Fibroblast of lung (primary cell): ENCODE data around the gene COPS6. TPM values are rescaled to one million over a fixed set of nuclear protein-coding genes. Genes with fewer than 3 reads are reported as not detected.

Experiments
- DNase-seq, 2 donors: peaks; one replicate each; pipeline versions ENCODE4 v3.0.0 to v3.0.0-alpha.2; 2010; ENCODE audit warnings: low read depth in 2 of 2
- H2AFZ ChIP-seq: 2 replicates; pipeline ENCODE4 v1.5.1; 2012; ENCODE audit warnings: low read length, control low read depth, inconsistent platforms
- H3K27ac ChIP-seq: 2 replicates; pipeline ENCODE4 v1.5.1; 2011; ENCODE audit warnings: low read length, control low read depth; ENCODE audit not compliant: insufficient read depth
- H3K27me3 ChIP-seq: 2 replicates; pipeline ENCODE4 v1.5.1; 2011; ENCODE audit warnings: mild to moderate bottlenecking, low read length; ENCODE audit not compliant: control insufficient read depth, insufficient read depth
- H3K36me3 ChIP-seq: 2 replicates; pipeline ENCODE4 v1.5.1; 2011; ENCODE audit warnings: low read length; ENCODE audit not compliant: control insufficient read depth, insufficient read depth
- H3K4me1 ChIP-seq: 2 replicates; pipeline ENCODE4 v1.5.1; 2011; ENCODE audit warnings: low read length; ENCODE audit not compliant: control insufficient read depth, insufficient read depth; ENCODE audit errors: extremely low read depth
- H3K4me2 ChIP-seq: 2 replicates; pipeline ENCODE4 v1.5.1; 2011; ENCODE audit warnings: low read length, control low read depth; ENCODE audit not compliant: insufficient read depth; ENCODE audit errors: extremely low read depth
- H3K4me3 ChIP-seq, 4 experiments: fragments of 200-600 bp in 1 of 4; sonication (generic) in 1 of 4; replicated peaks in 1 of 4; 2 replicates each; pipeline ENCODE4 v1.5.1; 2011 to 2016; ENCODE audit warnings: low read length in 4 of 4, low read depth in 3 of 4, mild to moderate bottlenecking in 3 of 4, control low read depth in 2 of 4, inconsistent platforms in 1 of 4, mixed read lengths in 1 of 4; ENCODE audit not compliant: insufficient read depth in 1 of 4; ENCODE audit errors: control extremely low read depth in 1 of 4
- H3K79me2 ChIP-seq: 2 replicates; pipeline ENCODE4 v1.5.1; 2012; ENCODE audit warnings: mild to moderate bottlenecking, low read length, inconsistent platforms; ENCODE audit not compliant: control insufficient read depth, insufficient read depth
- H3K9ac ChIP-seq: 2 replicates; pipeline ENCODE4 v1.5.1; 2011; ENCODE audit warnings: mild to moderate bottlenecking, low read length, control low read depth; ENCODE audit not compliant: insufficient read depth
- H3K9me3 ChIP-seq: 2 replicates; pipeline ENCODE4 v1.5.1; 2012; ENCODE audit warnings: low read depth, low read length; ENCODE audit not compliant: control insufficient read depth, insufficient read depth
- H4K20me1 ChIP-seq: 2 replicates; pipeline ENCODE4 v1.5.1; 2011; ENCODE audit warnings: low read length; ENCODE audit not compliant: control insufficient read depth, insufficient read depth; ENCODE audit errors: extremely low read depth
- EZH2 ChIP-seq: IDR thresholded peaks from 2 replicates; pipeline ENCODE4 v1.5.1; 2012; ENCODE audit warnings: low read length, control low read depth, mild to moderate bottlenecking; ENCODE audit errors: missing control alignments
- polyA plus RNA-seq, 2 donors: library from polyadenylated mRNA; depleted of rRNA in 1 of 2; stranded (reverse) in 1 of 2; unstranded in 1 of 2; fragments of >200 nt; gene quantifications; 2 replicates each; pipeline ENCODE4 v1.2.1, GENCODE V29; 2011 to 2012; ENCODE audit warnings: missing spikeins in 1 of 2
- total RNA-seq: library from RNA; depleted of rRNA; stranded (reverse); fragments of >200 nt; gene quantifications from 2 replicates; pipeline ENCODE4 v1.2.1, GENCODE V29; 2014
- TF ChIP-seq, protein P1 (sequence below), 2 donors: IDR thresholded peaks in 1 of 2; conservative IDR thresholded peaks in 1 of 2; 1 replicate in 1 of 2; 2 replicates in 1 of 2; pipeline ENCODE4 v1.5.1; 2011 to 2012; ENCODE audit warnings: low read length in 2 of 2, control low read depth in 1 of 2, inconsistent platforms in 1 of 2, low read depth in 1 of 2, mild to moderate bottlenecking in 1 of 2

The COPS6 gene
- total and polyA plus RNA-seq, 2 donors (not counting 1 experiment from before 2014, with no cell fraction given), result 71.0 to 188 TPM

DNA sequence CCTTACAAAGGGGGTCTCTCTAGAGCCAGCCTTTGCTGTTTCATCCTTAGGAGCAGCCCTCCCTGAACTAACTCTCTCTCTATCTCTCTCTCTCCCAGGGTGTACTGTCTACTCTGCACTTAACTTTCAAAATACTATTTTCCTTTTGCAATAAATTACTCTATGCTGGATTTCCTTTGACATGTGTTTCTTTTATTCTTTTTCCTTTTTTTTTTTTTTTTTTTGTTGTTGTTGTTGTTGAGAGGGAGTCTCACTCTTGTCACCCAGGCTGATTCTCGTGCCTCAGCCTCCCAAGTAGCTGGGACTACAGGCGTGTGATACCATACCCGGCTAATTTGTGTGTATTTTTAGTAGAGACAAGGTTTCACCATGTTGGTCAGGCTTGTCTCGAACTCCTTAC is 5.8 kb upstream of the COPS6 start:
- H3K4me3 ChIP-seq, result no peak overlapping the region
- no peak overlapping the region for H2AFZ ChIP-seq
- no peaks in the 10 kb centered on the region for H3K9me3 ChIP-seq
- no peaks in the 10 kb centered on the region for H4K20me1 ChIP-seq
- no peak overlapping the region for H3K4me2 ChIP-seq
- peaks cover 33% of the 10 kb centered on the region for H3K79me2 ChIP-seq
- H3K36me3 ChIP-seq, result peaks cover 3% of the 10 kb centered on the region
- no peak overlapping the region for H3K9ac ChIP-seq
- H3K4me1 ChIP-seq, result peaks cover 12% of the 10 kb centered on the region
- H3K27me3 ChIP-seq, result no peaks in the 10 kb centered on the region
- no peak overlapping the region for H3K27ac ChIP-seq
- DNase-seq, result no peak
- TF ChIP-seq, protein P1, sequence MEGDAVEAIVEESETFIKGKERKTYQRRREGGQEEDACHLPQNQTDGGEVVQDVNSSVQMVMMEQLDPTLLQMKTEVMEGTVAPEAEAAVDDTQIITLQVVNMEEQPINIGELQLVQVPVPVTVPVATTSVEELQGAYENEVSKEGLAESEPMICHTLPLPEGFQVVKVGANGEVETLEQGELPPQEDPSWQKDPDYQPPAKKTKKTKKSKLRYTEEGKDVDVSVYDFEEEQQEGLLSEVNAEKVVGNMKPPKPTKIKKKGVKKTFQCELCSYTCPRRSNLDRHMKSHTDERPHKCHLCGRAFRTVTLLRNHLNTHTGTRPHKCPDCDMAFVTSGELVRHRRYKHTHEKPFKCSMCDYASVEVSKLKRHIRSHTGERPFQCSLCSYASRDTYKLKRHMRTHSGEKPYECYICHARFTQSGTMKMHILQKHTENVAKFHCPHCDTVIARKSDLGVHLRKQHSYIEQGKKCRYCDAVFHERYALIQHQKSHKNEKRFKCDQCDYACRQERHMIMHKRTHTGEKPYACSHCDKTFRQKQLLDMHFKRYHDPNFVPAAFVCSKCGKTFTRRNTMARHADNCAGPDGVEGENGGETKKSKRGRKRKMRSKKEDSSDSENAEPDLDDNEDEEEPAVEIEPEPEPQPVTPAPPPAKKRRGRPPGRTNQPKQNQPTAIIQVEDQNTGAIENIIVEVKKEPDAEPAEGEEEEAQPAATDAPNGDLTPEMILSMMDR (conservative IDR thresholded peaks at IDR 0.05 in 1 of 2, IDR thresholded peaks at IDR 0.05 in 1 of 2; ENCODE audit: low read depth in 1 of 2, low read length in 2 of 2), result no peak
- no peak for TF ChIP-seq EZH2

DNA sequence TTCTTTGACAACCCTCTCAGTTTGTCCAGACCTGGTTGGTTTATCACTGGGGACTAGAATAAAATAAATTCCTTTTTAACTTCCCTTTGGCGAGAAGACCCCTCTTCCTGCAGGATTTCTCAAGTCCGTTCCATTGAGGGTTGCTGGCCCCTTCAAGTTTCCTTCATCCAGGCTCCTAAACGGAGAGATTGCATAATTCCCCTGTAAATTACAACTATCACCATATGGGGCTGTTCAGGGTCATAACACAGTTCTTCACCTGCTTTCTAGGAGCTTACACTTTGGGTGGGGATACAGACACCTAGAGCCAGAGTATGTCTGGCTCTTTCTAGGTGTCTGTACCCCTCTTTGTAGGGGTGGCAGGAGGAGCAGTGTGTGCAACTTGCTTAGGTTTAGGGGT is 3.3 kb upstream of the COPS6 start:
- no peak overlapping the region for H3K4me2 ChIP-seq
- no peak for TF ChIP-seq EZH2
- TF ChIP-seq, protein P1 (conservative IDR thresholded peaks at IDR 0.05 in 1 of 2, IDR thresholded peaks at IDR 0.05 in 1 of 2; ENCODE audit: low read depth in 1 of 2, low read length in 2 of 2), result no peak

DNA sequence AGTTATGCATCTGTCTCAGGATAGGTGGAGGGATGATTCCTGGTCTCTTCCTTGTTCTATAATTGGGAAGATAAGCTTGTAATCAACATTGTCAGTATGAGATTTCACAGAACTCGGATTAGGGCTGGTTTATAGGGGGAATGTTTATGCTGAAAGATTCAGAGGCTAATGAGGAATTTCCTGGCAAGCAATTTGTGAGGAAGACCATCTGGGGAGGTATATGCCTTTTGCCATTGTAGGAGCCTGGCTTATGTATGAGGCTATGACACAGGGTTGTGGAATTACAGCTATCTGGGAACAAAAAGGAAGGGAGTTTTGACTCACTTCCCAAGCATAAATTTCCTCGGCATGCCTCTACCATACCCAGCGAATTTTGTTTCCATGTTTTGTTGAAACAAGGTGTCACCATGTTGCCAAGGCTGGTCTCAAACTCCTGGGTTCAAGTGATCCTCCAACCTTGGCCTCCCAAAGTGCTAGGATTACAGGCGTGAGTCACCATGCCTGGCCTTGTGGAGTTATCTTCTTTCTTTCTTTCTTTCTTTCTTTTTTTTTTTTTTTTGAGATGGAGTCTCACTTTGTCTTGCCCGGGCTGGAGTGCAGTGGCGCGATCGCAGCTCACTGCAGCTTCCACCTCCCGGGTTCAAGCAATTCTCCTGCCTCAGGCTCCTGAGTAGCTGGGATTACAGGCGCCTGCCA is 1.6 kb upstream of the COPS6 start:
- Histone ChIP-seq H3K27ac (peak overlapping the region; percentile 91), H3K4me1 (peaks cover 28% of the 10 kb centered on the region), H4K20me1 (no peaks in the 10 kb centered on the region), H2AFZ (no peak overlapping the region), H3K27me3 (no peaks in the 10 kb centered on the region), H3K36me3 (peaks cover 17% of the 10 kb centered on the region), H3K4me3 (peak overlapping the region in 1 of 4 experiments; percentile 14), H3K9ac (peak overlapping the region; percentile 11), H3K4me2 (peak overlapping the region; percentile 72), H3K9me3 (no peaks in the 10 kb centered on the region), H3K79me2 (peaks cover 23% of the 10 kb centered on the region)
- TF ChIP-seq, protein P1 (conservative IDR thresholded peaks at IDR 0.05 in 1 of 2, IDR thresholded peaks at IDR 0.05 in 1 of 2; ENCODE audit: low read depth in 1 of 2, low read length in 2 of 2), result no peak
- no peak for TF ChIP-seq EZH2
- DNase-seq, result peak; percentile 95 to 98

More for the DNA sequence above, 3.3 kb upstream of the COPS6 start:
- no peak for DNase-seq
- H3K9ac ChIP-seq, result no peak overlapping the region
- peaks cover 3% of the 10 kb centered on the region for H3K36me3 ChIP-seq
- no peaks in the 10 kb centered on the region for H4K20me1 ChIP-seq
- H3K4me3 ChIP-seq, result no peak overlapping the region
- H2AFZ ChIP-seq, result no peak overlapping the region
- H3K79me2 ChIP-seq, result peaks cover 23% of the 10 kb centered on the region
- H3K4me1 ChIP-seq, result peaks cover 24% of the 10 kb centered on the region
- no peaks in the 10 kb centered on the region for H3K9me3 ChIP-seq
- no peak overlapping the region for H3K27ac ChIP-seq
- no peaks in the 10 kb centered on the region for H3K27me3 ChIP-seq
